H9 (cell line): ENCODE results near the gene ADA. TPM values are rescaled to one million over a fixed set of nuclear protein-coding genes. Genes with fewer than 3 reads are reported as not detected.
A peak's percentile ranks its signal among the peaks of the same experiment; 100 is the strongest.

ENCODE experiments used
- DNase-seq: peaks from one replicate; pipeline ENCODE4 v3.0.0-alpha.2; 2017
- H2AFZ ChIP-seq: one replicate; pipeline ENCODE4 v1.6.1; 2013; ENCODE audit warnings: mild to moderate bottlenecking, low read length, control low read depth, moderate library complexity
- H2AK5ac ChIP-seq: 2 replicates; pipeline ENCODE4 v1.6.1; 2013; ENCODE audit warnings: low read length, control low read depth, mixed read lengths; ENCODE audit not compliant: insufficient read length
- H2BK120ac ChIP-seq: one replicate; pipeline ENCODE4 v1.6.1; 2013; ENCODE audit warnings: low read depth, mild to moderate bottlenecking, low read length, control low read depth, inconsistent platforms; ENCODE audit not compliant: poor library complexity, severe bottlenecking
- H2BK12ac ChIP-seq: 2 replicates; pipeline ENCODE4 v1.6.1; 2013; ENCODE audit warnings: low read length, control low read depth, mixed read lengths, low read depth; ENCODE audit not compliant: insufficient read length
- H2BK15ac ChIP-seq: 2 replicates; pipeline ENCODE4 v1.6.1; 2013; ENCODE audit warnings: low read depth, low read length, control low read depth
- H2BK20ac ChIP-seq: one replicate; pipeline ENCODE4 v1.6.1; 2013; ENCODE audit warnings: low read depth, mild to moderate bottlenecking, low read length, control low read depth, inconsistent platforms; ENCODE audit not compliant: poor library complexity, severe bottlenecking
- H2BK5ac ChIP-seq: 2 replicates; pipeline ENCODE4 v1.6.1; 2013; ENCODE audit warnings: low read length, control low read depth, mixed read lengths; ENCODE audit not compliant: insufficient read length
- H3K14ac ChIP-seq: 2 replicates; pipeline ENCODE4 v1.6.1; 2013; ENCODE audit warnings: low read length, control low read depth; ENCODE audit not compliant: insufficient read depth
- H3K18ac ChIP-seq: 2 replicates; pipeline ENCODE4 v1.6.1; 2013; ENCODE audit warnings: low read depth, mild to moderate bottlenecking, mixed read lengths, low read length, control low read depth; ENCODE audit not compliant: insufficient read length
- H3K23ac ChIP-seq: 2 replicates; pipeline ENCODE4 v1.6.1; 2013; ENCODE audit warnings: low read length, control low read depth, mixed read lengths, low read depth; ENCODE audit not compliant: insufficient read length
- H3K23me2 ChIP-seq: 2 replicates; pipeline ENCODE4 v1.6.1; 2013; ENCODE audit warnings: low read depth, mild to moderate bottlenecking, mixed read lengths, low read length, control low read depth; ENCODE audit not compliant: insufficient read length, poor library complexity, severe bottlenecking
- H3K27ac ChIP-seq: 2 replicates; pipeline ENCODE4 v1.5.1; 2013; ENCODE audit warnings: low read length, control low read depth, mixed read lengths, low read depth; ENCODE audit not compliant: insufficient read length
- H3K27me3 ChIP-seq: 2 replicates; pipeline ENCODE4 v1.6.1; 2013; ENCODE audit warnings: low read length, control low read depth, inconsistent platforms; ENCODE audit not compliant: insufficient read depth
- H3K4ac ChIP-seq: 2 replicates; pipeline ENCODE4 v1.6.1; 2013; ENCODE audit warnings: low read depth, mild to moderate bottlenecking, control low read depth, inconsistent platforms, low read length, moderate library complexity
- H3K4me1 ChIP-seq: 2 replicates; pipeline ENCODE4 v1.6.1; 2013; ENCODE audit warnings: low read length, control low read depth, inconsistent platforms; ENCODE audit not compliant: insufficient read depth
- H3K4me2 ChIP-seq: 2 replicates; pipeline ENCODE4 v1.6.1; 2013; ENCODE audit warnings: low read length, control low read depth, mixed read lengths; ENCODE audit not compliant: insufficient read length, insufficient read depth
- H3K56ac ChIP-seq: 2 replicates; pipeline ENCODE4 v1.6.1; 2013; ENCODE audit warnings: low read depth, mild to moderate bottlenecking, mixed read lengths, low read length, control low read depth; ENCODE audit not compliant: insufficient read length
- H3K79me1 ChIP-seq: 2 replicates; pipeline ENCODE4 v1.6.1; 2013; ENCODE audit warnings: low read depth, mild to moderate bottlenecking, moderate library complexity, low read length, control low read depth, inconsistent platforms; ENCODE audit not compliant: insufficient read depth, poor library complexity, severe bottlenecking
- H3K79me2 ChIP-seq: 2 replicates; pipeline ENCODE4 v1.6.1; 2013; ENCODE audit warnings: low read length, control low read depth, inconsistent platforms; ENCODE audit not compliant: insufficient read depth
- H3K9ac ChIP-seq: 2 replicates; pipeline ENCODE4 v1.6.1; 2013; ENCODE audit warnings: low read length, control low read depth, mixed read lengths; ENCODE audit not compliant: insufficient read length; ENCODE audit errors: extremely low read depth
- H3K9me3 ChIP-seq: one replicate; pipeline ENCODE4 v1.6.1; 2013; ENCODE audit warnings: low read depth, low read length, inconsistent platforms; ENCODE audit not compliant: control insufficient read depth
- H3T11ph ChIP-seq: one replicate; pipeline ENCODE4 v1.6.1; 2013; ENCODE audit warnings: mild to moderate bottlenecking, low read length, control low read depth, inconsistent platforms
- H4K20me1 ChIP-seq: one replicate; pipeline ENCODE4 v1.6.1; 2013; ENCODE audit not compliant: control insufficient read depth, insufficient read length, insufficient read depth
- H4K5ac ChIP-seq: 2 replicates; pipeline ENCODE4 v1.6.1; 2013; ENCODE audit warnings: low read depth, mild to moderate bottlenecking, mixed read lengths, low read length, control low read depth; ENCODE audit not compliant: insufficient read length
- H4K8ac ChIP-seq: replicated peaks from 2 replicates; pipeline ENCODE4 v1.6.1; 2013; ENCODE audit warnings: low read length, control low read depth, mixed read lengths, low read depth; ENCODE audit not compliant: insufficient read length
- H4K91ac ChIP-seq: 2 replicates; pipeline ENCODE4 v1.6.1; 2013; ENCODE audit warnings: low read depth, mild to moderate bottlenecking, moderate library complexity, mixed read lengths, low read length, control low read depth; ENCODE audit not compliant: insufficient read length
- H3K27ac Mint-ChIP-seq, 3 experiments: 2 replicates in 2 of 3; 3 replicates in 1 of 3; pipeline ENCODE4 v1.8.0; 2020 to 2021; ENCODE audit warnings: mixed read lengths in 3 of 3, mild to moderate bottlenecking in 1 of 3, moderate library complexity in 1 of 3
- H3K27me3 Mint-ChIP-seq: 2 replicates; pipeline ENCODE4 v1.8.0; 2021; ENCODE audit warnings: low read depth, mild to moderate bottlenecking, moderate library complexity, mixed read lengths
- H3K36me3 Mint-ChIP-seq, 3 experiments: 2 replicates in 2 of 3; 3 replicates in 1 of 3; pipeline ENCODE4 v1.8.0; 2020 to 2021; ENCODE audit warnings: low read depth in 3 of 3, mixed read lengths in 3 of 3; ENCODE audit not compliant: insufficient read depth in 1 of 3
- H3K4me1 Mint-ChIP-seq, 2 experiments: 2 replicates each; pipeline ENCODE4 v1.8.0; 2020; ENCODE audit warnings: mixed read lengths in 2 of 2
- H3K4me3 Mint-ChIP-seq, 2 experiments: 2 replicates in 1 of 2; 3 replicates in 1 of 2; pipeline ENCODE4 v1.8.0; 2020 to 2021; ENCODE audit warnings: mild to moderate bottlenecking in 2 of 2, mixed read lengths in 2 of 2, moderate library complexity in 1 of 2
- H3K9me3 Mint-ChIP-seq, 2 experiments: 2 replicates in 1 of 2; 3 replicates in 1 of 2; pipeline ENCODE4 v1.8.0; 2020; ENCODE audit warnings: mild to moderate bottlenecking in 2 of 2, mixed read lengths in 2 of 2, moderate library complexity in 1 of 2
- CTCF ChIP-seq: fragments of 200-600 bp; sonication (generic); conservative IDR thresholded peaks from 3 replicates; pipeline ENCODE4 v1.8.0; 2021; ENCODE audit warnings: antibody characterized with exemption, mild to moderate bottlenecking
- WGBS: extraction: QIAGEN DNeasy Blood & Tissue Kit; methylation state at CpG from one replicate; pipeline ENCODE4 v1.1.7; 2013; ENCODE audit warnings: missing lambda C conversion rate, low lambda C conversion rate, mixed read lengths; ENCODE audit not compliant: insufficient read length; ENCODE audit errors: extremely low coverage; 5-methylcytosine and 5-hydroxymethylcytosine counted together
- total RNA-seq: library from RNA; stranded (reverse); gene quantifications from 2 replicates; pipeline ENCODE4 v1.2.1, GENCODE V29; 2021

Gene ADA
- total RNA-seq, 1 experiment from 2014 or later: 22.0 TPM

GRCh38 chr20:44594730-44595129 lies 56.8 kb downstream of the ADA start:
- no peaks in the 10 kb centered on the region for H3K79me1 ChIP-seq
- H2BK12ac ChIP-seq: no peak overlapping the region
- no peak overlapping the region for H2BK5ac ChIP-seq
- no peak overlapping the region for H4K8ac ChIP-seq
- H3K18ac ChIP-seq: no peak overlapping the region
- no peak overlapping the region for H2AK5ac ChIP-seq
- H2BK20ac ChIP-seq: no peak overlapping the region
- H3K4ac ChIP-seq: no peak overlapping the region
- H3K4me3 Mint-ChIP-seq: no peak overlapping the region
- H3K14ac ChIP-seq: no peak overlapping the region
- H3K4me2 ChIP-seq: no peak overlapping the region
- H3K23me2 ChIP-seq: no peaks in the 10 kb centered on the region
- H3K4me1 ChIP-seq: peaks cover 8% of the 10 kb centered on the region; the same call in 1 of the 2 replicates
- H3K4me1 Mint-ChIP-seq: peaks cover 39 to 52% of the 10 kb centered on the region in 2 experiments
- H3K9me3 ChIP-seq: no peaks in the 10 kb centered on the region
- no peak overlapping the region for H3T11ph ChIP-seq
- H3K27ac Mint-ChIP-seq: peak overlapping the region in 1 of 3 experiments; percentile 73; a peak in 1 of 7 replicates
- no peak overlapping the region for H4K91ac ChIP-seq
- H3K9ac ChIP-seq: no peak overlapping the region
- peaks cover 0 to 7% (median 4%) of the 10 kb centered on the region in 3 experiments; a peak in 3 of 7 replicates for H3K36me3 Mint-ChIP-seq
- no peak overlapping the region for H3K56ac ChIP-seq
- H3K27me3 ChIP-seq: no peaks in the 10 kb centered on the region
- H4K20me1 ChIP-seq: no peaks in the 10 kb centered on the region
- no peak overlapping the region for H2BK15ac ChIP-seq
- no peak overlapping the region for H2BK120ac ChIP-seq
- H4K5ac ChIP-seq: no peak overlapping the region
- H3K23ac ChIP-seq: no peak overlapping the region
- H3K27ac ChIP-seq: no peak overlapping the region
- H3K27me3 Mint-ChIP-seq: no peaks in the 10 kb centered on the region
- H2AFZ ChIP-seq: no peak overlapping the region
- no peaks in the 10 kb centered on the region for H3K9me3 Mint-ChIP-seq
- H3K79me2 ChIP-seq: no peaks in the 10 kb centered on the region
- no peak for TF ChIP-seq CTCF
- no CpG with 5 or more reads among the region's 1 CpG for WGBS
- DNase-seq: no peak
